Measurements from ENCODE around the gene CIRBP.
A peak's percentile ranks its signal among the peaks of the same experiment; 100 is the strongest.
"Not testable (repeated sequence)": the region's sequence is repeated elsewhere in the genome, so short reads cannot be mapped to it uniquely, and the experiment has no call there.

CIRBP gene

GRCh38 chr19:1309977-1310852, 41.1 kb downstream of the CIRBP start:
- no peak for DNase-seq (ENCODE audit: low spot score)

GRCh38 chr19:1310853-1311180, 41.7 kb downstream of the CIRBP start:
- DNase-seq (ENCODE audit: low spot score) = no peak

GRCh38 chr19:1311543-1312091, 42.5 kb downstream of the CIRBP start:
- no peak for DNase-seq (ENCODE audit: low spot score)

- DNase-seq (ENCODE audit: low spot score) = no peak
Observed at GRCh38 chr19:1312767-1313694, 43.9 kb downstream of the CIRBP start.

- DNase-seq (ENCODE audit: low spot score) = no peak
Observed at GRCh38 chr19:1313695-1314613, 44.8 kb downstream of the CIRBP start.

GRCh38 chr19:1315470-1316166, 46.5 kb downstream of the CIRBP start:
- peak; percentile 65 for DNase-seq (ENCODE audit: low spot score)

- no peak for DNase-seq (ENCODE audit: low spot score)
Observed at GRCh38 chr19:1316466-1316865, 47.3 kb downstream of the CIRBP start.

GRCh38 chr19:1317274-1318003, 48.3 kb downstream of the CIRBP start:
- no peak for DNase-seq (ENCODE audit: low spot score)

GRCh38 chr19:1318678-1319471, 49.7 kb downstream of the CIRBP start:
- no peak for DNase-seq (ENCODE audit: low spot score)

- not testable (repeated sequence) for DNase-seq (ENCODE audit: low spot score)
Observed at GRCh38 chr19:1320282-1320650, 51.1 kb downstream of the CIRBP start.

- DNase-seq (ENCODE audit: low spot score) = no peak
Observed at GRCh38 chr19:1321539-1321938, 52.4 kb downstream of the CIRBP start.

- no peak for DNase-seq (ENCODE audit: low spot score)
Observed at GRCh38 chr19:1322198-1322981, 53.3 kb downstream of the CIRBP start.

- DNase-seq (ENCODE audit: low spot score) = no peak
Observed at GRCh38 chr19:1324249-1324805, 55.2 kb downstream of the CIRBP start.

All from cerebellar cortex (tissue), 1 donor.